ENCODE results near the gene GABBR2. TPM values are rescaled to one million over a fixed set of nuclear protein-coding genes. Genes with fewer than 3 reads are reported as not detected.

The GABBR2 gene
- total RNA-seq, 1 experiment from 2014 or later = not detected

DNA sequence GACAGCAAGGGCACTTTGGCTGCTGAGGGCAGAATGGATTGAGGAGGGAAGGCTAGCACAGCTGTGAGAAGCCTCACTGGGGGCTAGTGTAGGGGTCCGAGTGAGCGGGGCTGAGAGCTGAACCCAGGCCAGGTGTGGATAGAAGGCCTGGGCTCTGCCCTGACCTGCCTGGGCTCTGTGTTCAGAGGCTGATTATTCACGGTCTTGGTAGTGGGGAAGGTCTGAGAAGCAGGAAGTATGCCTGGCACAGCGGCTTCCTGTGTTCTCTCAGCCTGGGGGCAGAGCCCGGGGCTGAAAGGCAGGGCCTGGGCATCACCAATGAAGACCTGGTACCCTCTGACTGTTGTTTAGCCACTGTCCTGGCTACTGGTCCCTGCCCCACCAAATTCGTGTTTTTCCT, 316.9 kb downstream of the GABBR2 start:
- Histone ChIP-seq H3K4me1 (ENCODE audit: insufficient read depth, low read length, poor library complexity, severe bottlenecking) (no peaks in the 10 kb centered on the region), H3K27ac (ENCODE audit: low read depth, low read length, poor library complexity, severe bottlenecking) (no peak overlapping the region), H3K36me3 (ENCODE audit: insufficient read depth, low read length, poor library complexity, severe bottlenecking) (no peaks in the 10 kb centered on the region), H3K4me3 (ENCODE audit: low read depth, low read length, poor library complexity, severe bottlenecking) (no peak overlapping the region), H3K27me3 (replicated peaks; ENCODE audit: insufficient read depth, low read depth, low read length, poor library complexity) (peaks cover 9% of the 10 kb centered on the region), H3K9me3 (ENCODE audit: low read depth, low read length, poor library complexity, severe bottlenecking) (no peaks in the 10 kb centered on the region)
- intact Hi-C loops (cut with micrococcal nuclease; ENCODE audit: unreplicated experiment) = no loop called here
- no peak for DNase-seq (ENCODE audit: low spot score)
- TF ChIP-seq, protein P1, sequence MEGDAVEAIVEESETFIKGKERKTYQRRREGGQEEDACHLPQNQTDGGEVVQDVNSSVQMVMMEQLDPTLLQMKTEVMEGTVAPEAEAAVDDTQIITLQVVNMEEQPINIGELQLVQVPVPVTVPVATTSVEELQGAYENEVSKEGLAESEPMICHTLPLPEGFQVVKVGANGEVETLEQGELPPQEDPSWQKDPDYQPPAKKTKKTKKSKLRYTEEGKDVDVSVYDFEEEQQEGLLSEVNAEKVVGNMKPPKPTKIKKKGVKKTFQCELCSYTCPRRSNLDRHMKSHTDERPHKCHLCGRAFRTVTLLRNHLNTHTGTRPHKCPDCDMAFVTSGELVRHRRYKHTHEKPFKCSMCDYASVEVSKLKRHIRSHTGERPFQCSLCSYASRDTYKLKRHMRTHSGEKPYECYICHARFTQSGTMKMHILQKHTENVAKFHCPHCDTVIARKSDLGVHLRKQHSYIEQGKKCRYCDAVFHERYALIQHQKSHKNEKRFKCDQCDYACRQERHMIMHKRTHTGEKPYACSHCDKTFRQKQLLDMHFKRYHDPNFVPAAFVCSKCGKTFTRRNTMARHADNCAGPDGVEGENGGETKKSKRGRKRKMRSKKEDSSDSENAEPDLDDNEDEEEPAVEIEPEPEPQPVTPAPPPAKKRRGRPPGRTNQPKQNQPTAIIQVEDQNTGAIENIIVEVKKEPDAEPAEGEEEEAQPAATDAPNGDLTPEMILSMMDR (conservative IDR thresholded peaks at IDR 0.05; ENCODE audit: low read depth, low read length) = no peak
- no peak for TF ChIP-seq EZH2 (IDR thresholded peaks at IDR 0.05; ENCODE audit: borderline replicate concordance, low read depth, low read length, poor library complexity, severe bottlenecking)
- ChIA-PET POLR2A (ENCODE audit: low non-redundant PET) (no interaction called here), CTCF (no interaction called here)
- BruUV-seq (replicated peaks) = no TSS peak

DNA sequence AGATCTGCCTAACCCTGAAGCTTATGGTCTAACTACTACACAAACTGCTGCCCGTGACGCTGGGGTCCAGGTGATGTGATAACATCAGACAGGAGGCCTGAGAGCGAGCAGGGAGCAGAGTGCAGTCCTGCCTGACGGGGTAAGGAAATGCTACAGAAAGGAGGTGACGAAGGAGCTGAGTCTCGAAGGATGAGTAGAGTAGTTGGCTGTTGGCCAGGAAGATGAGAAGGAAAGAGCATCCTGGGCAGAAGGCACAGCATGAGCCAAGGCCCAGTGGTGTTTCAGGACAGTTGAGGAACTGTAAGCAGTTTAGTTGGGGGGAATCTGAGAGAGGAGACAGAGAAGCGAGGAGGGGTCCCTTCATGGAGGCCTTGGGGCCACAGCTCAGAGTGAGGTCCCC, 317.3 kb downstream of the GABBR2 start:
- Histone ChIP-seq H3K36me3 (ENCODE audit: insufficient read depth, low read length, poor library complexity, severe bottlenecking) (no peaks in the 10 kb centered on the region), H3K4me1 (ENCODE audit: insufficient read depth, low read length, poor library complexity, severe bottlenecking) (no peaks in the 10 kb centered on the region), H3K4me3 (ENCODE audit: low read depth, low read length, poor library complexity, severe bottlenecking) (no peak overlapping the region), H3K27me3 (replicated peaks; ENCODE audit: insufficient read depth, low read depth, low read length, poor library complexity) (peaks cover 7% of the 10 kb centered on the region), H3K27ac (ENCODE audit: low read depth, low read length, poor library complexity, severe bottlenecking) (no peak overlapping the region), H3K9me3 (ENCODE audit: low read depth, low read length, poor library complexity, severe bottlenecking) (no peaks in the 10 kb centered on the region)
- BruUV-seq (replicated peaks) = no TSS peak
- intact Hi-C loops (cut with micrococcal nuclease; ENCODE audit: unreplicated experiment) = no loop called here
- ChIA-PET CTCF (no interaction called here), POLR2A (ENCODE audit: low non-redundant PET) (no interaction called here)
- DNase-seq (ENCODE audit: low spot score) = no peak
- TF ChIP-seq EZH2 (IDR thresholded peaks at IDR 0.05; ENCODE audit: borderline replicate concordance, low read depth, low read length, poor library complexity, severe bottlenecking) = no peak
- TF ChIP-seq, protein P1 (conservative IDR thresholded peaks at IDR 0.05; ENCODE audit: low read depth, low read length) = no peak

DNA sequence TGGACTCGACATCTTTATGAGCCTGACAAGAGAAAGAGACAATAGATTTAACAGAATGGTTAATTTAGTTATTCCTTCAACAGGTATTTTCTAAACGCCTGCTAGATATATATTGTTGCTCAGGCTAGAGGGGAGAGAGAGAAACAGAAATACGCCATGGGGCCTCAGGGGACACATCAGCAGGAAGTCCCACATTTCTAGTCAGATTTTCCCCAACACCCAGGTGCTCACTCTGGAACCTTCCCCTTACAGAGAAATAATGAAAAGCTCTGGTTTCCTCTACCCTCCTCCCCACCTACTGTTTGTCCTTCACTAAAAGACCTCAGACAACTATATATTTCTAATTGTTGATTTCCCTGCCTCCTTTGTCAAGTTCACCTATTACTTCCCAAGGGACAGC, 323.0 kb downstream of the GABBR2 start:
- TF ChIP-seq, protein P1 (conservative IDR thresholded peaks at IDR 0.05; ENCODE audit: low read depth, low read length) = no peak
- no peak for TF ChIP-seq EZH2 (IDR thresholded peaks at IDR 0.05; ENCODE audit: borderline replicate concordance, low read depth, low read length, poor library complexity, severe bottlenecking)
- intact Hi-C loops (cut with micrococcal nuclease; ENCODE audit: unreplicated experiment) = no loop called here
- H3K4me1 ChIP-seq (ENCODE audit: insufficient read depth, low read length, poor library complexity, severe bottlenecking) = no peaks in the 10 kb centered on the region
- no peak overlapping the region for H3K27ac ChIP-seq (ENCODE audit: low read depth, low read length, poor library complexity, severe bottlenecking)
- DNase-seq (ENCODE audit: low spot score) = no peak
- no TSS peak for BruUV-seq (replicated peaks)
- no peaks in the 10 kb centered on the region for H3K36me3 ChIP-seq (ENCODE audit: insufficient read depth, low read length, poor library complexity, severe bottlenecking)
- CTCF ChIA-PET = no interaction called here
- no peaks in the 10 kb centered on the region for H3K9me3 ChIP-seq (ENCODE audit: low read depth, low read length, poor library complexity, severe bottlenecking)
- H3K27me3 ChIP-seq (replicated peaks; ENCODE audit: insufficient read depth, low read depth, low read length, poor library complexity) = peaks cover 4% of the 10 kb centered on the region
- POLR2A ChIA-PET (ENCODE audit: low non-redundant PET) = no interaction called here
- no peak overlapping the region for H3K4me3 ChIP-seq (ENCODE audit: low read depth, low read length, poor library complexity, severe bottlenecking)

All from A673 (cell line).